Measurements from ENCODE around the gene SLC22A3.
"Not testable (repeated sequence)": the region's sequence is repeated elsewhere in the genome, so short reads cannot be mapped to it uniquely, and the experiment has no call there.

DNA sequence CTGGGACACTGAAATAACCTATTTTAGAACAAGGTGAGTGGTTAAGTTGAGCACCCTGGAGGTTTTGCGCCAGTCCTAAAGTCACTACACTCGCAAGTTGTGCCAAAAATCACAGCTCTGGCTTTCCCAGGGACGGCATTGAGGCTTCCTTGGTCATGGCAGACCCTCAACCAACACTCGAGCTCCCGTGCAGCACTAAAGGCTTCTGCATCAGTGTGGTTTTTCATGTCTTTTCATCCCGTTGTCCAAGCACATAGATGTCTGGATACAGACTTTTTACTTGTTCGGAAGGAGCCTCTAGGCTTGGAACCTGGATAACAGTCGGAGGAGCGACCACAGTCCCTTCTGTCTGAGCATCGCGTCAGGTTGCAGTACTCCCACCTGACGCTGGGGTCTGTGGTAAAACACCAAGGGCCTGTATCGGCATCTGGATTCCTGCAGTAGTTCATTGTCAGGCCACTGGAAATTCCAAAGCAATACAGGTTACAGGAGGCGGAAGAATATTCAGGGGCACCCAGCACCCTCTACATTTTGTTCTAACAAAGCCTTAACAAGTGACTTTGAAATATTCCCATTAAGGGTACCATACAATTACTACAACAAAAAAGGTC lies 119.2 kb downstream of the SLC22A3 start:
- not testable (repeated sequence) for TF ChIP-seq EZH2 (IDR thresholded peaks at IDR 0.05; ENCODE audit: low read length, missing control alignments)
- TF ChIP-seq, protein P1, sequence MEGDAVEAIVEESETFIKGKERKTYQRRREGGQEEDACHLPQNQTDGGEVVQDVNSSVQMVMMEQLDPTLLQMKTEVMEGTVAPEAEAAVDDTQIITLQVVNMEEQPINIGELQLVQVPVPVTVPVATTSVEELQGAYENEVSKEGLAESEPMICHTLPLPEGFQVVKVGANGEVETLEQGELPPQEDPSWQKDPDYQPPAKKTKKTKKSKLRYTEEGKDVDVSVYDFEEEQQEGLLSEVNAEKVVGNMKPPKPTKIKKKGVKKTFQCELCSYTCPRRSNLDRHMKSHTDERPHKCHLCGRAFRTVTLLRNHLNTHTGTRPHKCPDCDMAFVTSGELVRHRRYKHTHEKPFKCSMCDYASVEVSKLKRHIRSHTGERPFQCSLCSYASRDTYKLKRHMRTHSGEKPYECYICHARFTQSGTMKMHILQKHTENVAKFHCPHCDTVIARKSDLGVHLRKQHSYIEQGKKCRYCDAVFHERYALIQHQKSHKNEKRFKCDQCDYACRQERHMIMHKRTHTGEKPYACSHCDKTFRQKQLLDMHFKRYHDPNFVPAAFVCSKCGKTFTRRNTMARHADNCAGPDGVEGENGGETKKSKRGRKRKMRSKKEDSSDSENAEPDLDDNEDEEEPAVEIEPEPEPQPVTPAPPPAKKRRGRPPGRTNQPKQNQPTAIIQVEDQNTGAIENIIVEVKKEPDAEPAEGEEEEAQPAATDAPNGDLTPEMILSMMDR (conservative IDR thresholded peaks at IDR 0.05 in 1 of 2, IDR thresholded peaks at IDR 0.05 in 1 of 2; ENCODE audit: low read depth in 1 of 2, low read length in 2 of 2) = not testable (repeated sequence)

Data from fibroblast of lung (primary cell).